HUDEP-2 (cell line): ENCODE results near the gene GAD1.

Source experiments
- DNase-seq, 76 experiments: peaks; one replicate each; lab custom pipeline; 2025; ENCODE audit not compliant: unreplicated experiment in 76 of 76; lab: John Stamatoyannopoulos, UW

GAD1 gene

GRCh38 chr2:170887496-170887895 lies 70.8 kb downstream of the GAD1 start:
- DNase-seq = no peak

DNA sequence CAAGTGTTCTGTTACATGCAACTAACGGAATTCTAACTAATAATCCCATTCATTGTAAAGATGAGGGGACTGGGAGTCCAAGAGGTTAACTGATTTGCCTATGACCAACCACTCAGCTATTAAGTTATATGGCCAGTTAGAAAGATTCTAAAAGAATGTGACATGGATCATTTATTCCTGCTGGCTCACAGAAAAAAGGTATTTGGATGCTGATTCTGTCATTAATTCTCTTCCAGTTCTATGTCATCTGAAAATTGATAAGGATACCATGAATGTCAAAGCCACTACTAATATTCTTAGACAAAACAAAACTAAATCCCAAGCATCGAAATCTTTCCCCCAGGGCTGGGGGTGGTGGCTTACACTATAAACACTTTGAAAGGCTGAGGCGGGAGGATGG lies 71.2 kb downstream of the GAD1 start:
- no peak for DNase-seq

- no peak for DNase-seq
These were observed 75.2 kb downstream of the GAD1 start for GRCh38 chr2:170891893-170892292.

- no peak for DNase-seq
These were observed 75.8 kb downstream of the GAD1 start for GRCh38 chr2:170892391-170892951.

GRCh38 chr2:170895023-170895757 lies 78.5 kb downstream of the GAD1 start:
- DNase-seq = no peak

DNA sequence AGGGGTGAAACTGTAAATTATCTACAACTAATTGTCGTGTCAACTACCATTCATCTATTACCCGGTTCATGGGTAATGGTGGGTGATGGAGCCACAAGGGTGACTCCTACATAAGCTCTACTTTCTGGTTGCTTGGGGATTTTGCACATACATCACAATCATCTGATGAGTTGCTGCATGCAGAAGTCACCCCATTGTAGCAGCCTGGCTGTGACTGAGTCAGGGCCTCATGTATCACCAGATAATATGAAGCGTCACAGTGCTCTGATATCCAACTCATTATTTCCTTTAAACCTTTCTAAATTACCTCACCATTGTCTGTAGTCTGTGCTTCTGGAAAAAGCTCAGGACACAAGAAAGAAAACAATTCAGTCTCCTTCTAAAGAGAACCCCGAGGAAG lies 79.9 kb downstream of the GAD1 start:
- DNase-seq = no peak

- DNase-seq = no peak
These were observed 80.4 kb downstream of the GAD1 start for GRCh38 chr2:170897108-170897507.

DNA sequence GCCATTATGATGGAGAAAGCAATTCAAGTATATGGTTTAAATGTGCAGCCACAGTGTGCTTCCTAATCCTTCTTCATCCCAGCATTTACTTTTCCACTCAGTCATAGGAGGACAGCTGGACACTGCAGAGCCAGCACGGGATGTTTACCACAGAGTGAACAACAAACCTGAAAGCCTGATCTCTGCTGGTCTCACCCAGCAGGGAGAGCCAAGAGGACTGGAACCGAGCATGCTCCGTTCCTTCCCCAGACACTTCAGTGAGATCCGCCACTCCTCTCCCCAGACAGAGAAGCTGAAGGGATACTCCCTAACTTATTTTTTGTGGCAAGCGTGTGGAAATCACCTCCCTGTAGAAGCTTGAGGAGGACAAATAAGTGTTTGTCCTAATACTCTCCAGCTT lies 89.2 kb downstream of the GAD1 start:
- DNase-seq = no peak
